Measurements from ENCODE around the gene SCRT2. TPM values are rescaled to one million over a fixed set of nuclear protein-coding genes. Genes with fewer than 3 reads are reported as not detected.
A peak's percentile ranks its signal among the peaks of the same experiment; 100 is the strongest.

The SCRT2 gene
- total and polyA plus RNA-seq, 2 experiments from 2014 or later: not detected

DNA sequence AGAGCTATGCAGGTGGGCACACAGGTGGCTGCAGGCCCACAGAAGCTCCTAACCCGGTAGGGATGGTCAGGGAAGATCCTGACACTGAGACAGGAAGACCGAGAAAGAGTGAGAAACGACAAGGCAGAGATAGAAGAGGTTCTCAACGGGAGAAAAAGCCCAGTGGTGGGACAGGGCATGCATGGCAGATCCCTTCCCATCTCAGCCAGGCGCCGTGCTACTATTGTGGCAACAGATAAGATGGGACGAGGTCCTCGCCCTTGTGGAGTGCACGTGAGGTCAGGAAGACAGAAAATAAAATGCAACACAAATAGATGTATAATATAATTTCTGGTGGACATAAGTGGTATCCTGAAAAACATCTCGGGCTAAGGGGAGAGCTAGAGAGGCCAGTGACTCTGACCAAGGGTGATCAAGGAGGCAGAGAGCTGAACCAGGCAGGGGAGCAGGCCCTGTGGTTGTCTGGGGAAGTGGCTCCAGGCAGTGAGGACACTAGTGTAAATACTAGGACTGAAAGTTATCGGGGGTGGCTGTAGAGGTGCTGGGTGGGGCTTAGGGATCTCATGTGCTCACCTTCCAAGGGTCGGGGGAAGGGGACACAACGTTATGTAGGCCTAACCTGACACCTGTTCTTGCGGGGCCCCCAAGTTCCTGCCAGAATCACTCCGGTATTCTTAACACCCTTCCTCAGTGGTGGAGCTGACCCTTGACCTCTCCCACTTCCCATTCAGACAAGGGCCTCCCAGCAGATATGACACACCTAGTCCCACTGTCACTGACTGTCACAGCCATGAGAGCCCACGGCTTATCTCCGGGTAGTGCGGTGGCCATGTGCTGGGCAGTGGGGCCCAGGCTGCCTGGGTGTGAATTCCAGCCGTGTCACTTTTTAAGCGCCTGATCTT is 23.6 kb downstream of the SCRT2 start:
- H3F3A ChIP-seq (ENCODE audit: insufficient read depth): peaks cover 14% of the 10 kb centered on the region
- peak overlapping the region; percentile 91 for H3K9ac ChIP-seq
- peak; percentile 38 for DNase-seq
- H3K9me2 ChIP-seq (ENCODE audit: insufficient read depth): no peaks in the 10 kb centered on the region
- no peaks in the 10 kb centered on the region for H3K9me3 ChIP-seq (ENCODE audit: low read depth)
- in situ Hi-C loops (cut with MboI): no loop called here
- H4K20me1 ChIP-seq (ENCODE audit: insufficient read depth): 0 out of 2 replicates have a peak, but pooled peaks cover 6% of the 10 kb centered on the region
- peaks cover 41% of the 10 kb centered on the region for H3K79me2 ChIP-seq (ENCODE audit: insufficient read depth)
- peak overlapping the region; percentile 59 for H2AFZ ChIP-seq
- WGBS, 2 experiments (ENCODE audit: low coverage in 1 of 2, low lambda C conversion rate in 2 of 2, missing lambda C conversion rate in 2 of 2): 41 to 44% methylated on average over 20 of the region's 20 CpGs
- peaks cover 12% of the 10 kb centered on the region; the same call in 1 of the 2 replicates for H3K36me3 ChIP-seq (ENCODE audit: low read depth)
- H3K4me2 ChIP-seq (ENCODE audit: unreplicated experiment): peak overlapping the region; percentile 83
- H3K4me1 ChIP-seq (ENCODE audit: insufficient read depth): peaks cover 16% of the 10 kb centered on the region; the same call in 1 of the 2 replicates
- no peaks in the 10 kb centered on the region for H3K27me3 ChIP-seq (replicated peaks; ENCODE audit: insufficient read depth)
- H3K4me3 ChIP-seq: peak overlapping the region; percentile 85
- TF ChIP-seq EZH2phosphoT487 (IDR thresholded peaks at IDR 0.05; ENCODE audit: insufficient read depth, low read depth) (no peak), EZH2 (IDR thresholded peaks at IDR 0.05; ENCODE audit: insufficient read depth, poor library complexity, severe bottlenecking) (no peak)
- H3K27ac ChIP-seq: peak overlapping the region; percentile 58

DNA sequence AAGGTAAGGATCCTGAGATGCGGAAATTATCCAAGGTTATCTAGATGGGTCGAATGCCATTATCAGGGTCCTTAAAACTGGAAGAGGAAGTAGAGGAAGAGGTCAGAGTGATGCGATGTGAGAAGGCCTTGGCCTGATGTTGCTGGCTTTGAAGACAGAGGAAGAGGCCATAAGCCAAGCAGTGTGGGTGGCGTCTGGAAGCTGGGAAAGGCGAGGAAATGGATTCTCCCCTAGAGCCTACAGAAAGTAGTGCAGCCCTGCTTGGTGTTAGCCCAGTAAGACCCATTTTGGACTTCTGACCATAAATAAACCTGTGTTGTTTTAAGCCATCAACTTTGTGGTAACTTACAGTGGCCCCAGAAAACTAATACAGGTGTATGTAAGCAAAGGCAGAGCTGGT is 24.6 kb downstream of the SCRT2 start:
- Histone ChIP-seq H4K20me1 (ENCODE audit: insufficient read depth) (0 out of 2 replicates have a peak, but pooled peaks cover 6% of the 10 kb centered on the region), H3K27me3 (replicated peaks; ENCODE audit: insufficient read depth) (no peaks in the 10 kb centered on the region), H3K4me1 (ENCODE audit: insufficient read depth) (peaks cover 16% of the 10 kb centered on the region; the same call in 1 of the 2 replicates), H3F3A (ENCODE audit: insufficient read depth) (peaks cover 14% of the 10 kb centered on the region), H3K79me2 (ENCODE audit: insufficient read depth) (peaks cover 41% of the 10 kb centered on the region), H3K27ac (no peak overlapping the region), H2AFZ (no peak overlapping the region), H3K4me3 (peak overlapping the region; percentile 85), H3K9me2 (ENCODE audit: insufficient read depth) (no peaks in the 10 kb centered on the region), H3K36me3 (ENCODE audit: low read depth) (peaks cover 12% of the 10 kb centered on the region; the same call in 1 of the 2 replicates), H3K9me3 (ENCODE audit: low read depth) (no peaks in the 10 kb centered on the region), H3K4me2 (ENCODE audit: unreplicated experiment) (peak overlapping the region; percentile 11), H3K9ac (no peak overlapping the region)
- in situ Hi-C loops (cut with MboI): no loop called here
- no peak for TF ChIP-seq EZH2 (IDR thresholded peaks at IDR 0.05; ENCODE audit: insufficient read depth, poor library complexity, severe bottlenecking)
- TF ChIP-seq EZH2phosphoT487 (IDR thresholded peaks at IDR 0.05; ENCODE audit: insufficient read depth, low read depth): no peak
- peak; percentile 56 for DNase-seq
- 68 to 73% methylated on average over 5 of the region's 5 CpGs for WGBS, 2 experiments (ENCODE audit: low coverage in 1 of 2, low lambda C conversion rate in 2 of 2, missing lambda C conversion rate in 2 of 2)

DNA sequence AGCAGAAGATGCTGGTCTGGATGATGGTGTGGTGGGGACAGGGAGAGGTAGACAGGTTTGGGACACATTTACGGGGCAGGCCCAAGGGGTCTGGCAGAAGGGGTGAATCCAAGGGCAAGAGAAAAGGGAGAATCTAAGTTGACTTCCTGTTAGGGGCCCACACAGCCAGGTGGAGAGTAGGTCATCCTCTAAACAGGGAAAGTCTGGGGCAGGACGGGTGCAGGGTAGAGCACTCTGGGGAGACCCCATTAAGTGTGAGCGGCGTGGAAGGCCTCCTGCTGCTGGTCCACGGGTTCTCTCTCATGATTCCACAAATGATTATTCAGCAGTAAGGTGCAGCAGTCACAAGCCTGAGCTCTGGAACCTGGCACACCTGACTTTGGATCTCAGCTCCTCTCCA is 25.3 kb downstream of the SCRT2 start:
- H3K79me2 ChIP-seq (ENCODE audit: insufficient read depth): peaks cover 41% of the 10 kb centered on the region

DNA sequence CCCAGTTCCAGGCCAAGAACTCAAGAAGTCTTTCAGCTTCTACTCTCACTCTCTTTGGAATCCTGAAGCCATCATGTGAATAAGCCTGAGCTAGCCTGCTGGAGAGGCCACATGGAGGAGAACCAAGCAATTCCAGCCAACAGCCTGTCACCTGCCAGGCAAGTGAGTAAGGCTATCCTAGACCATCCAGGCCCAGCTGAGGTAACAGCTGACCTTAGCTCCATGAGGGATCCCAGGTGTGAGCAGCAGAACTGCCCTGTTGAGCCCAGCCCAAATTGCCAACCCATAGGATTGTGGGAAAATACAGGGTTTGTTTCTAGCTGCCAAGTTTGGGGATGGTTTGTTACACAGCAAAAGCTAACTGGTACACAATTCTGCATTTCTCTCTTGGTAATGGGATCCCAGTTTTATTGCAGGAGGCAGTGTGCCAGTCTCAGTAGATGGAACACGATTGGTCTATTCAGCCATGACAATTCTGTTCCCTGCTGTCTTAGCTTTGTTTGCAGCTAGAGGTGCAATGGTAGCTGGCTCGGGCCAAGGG is 28.1 kb downstream of the SCRT2 start:
- no peaks in the 10 kb centered on the region for H3K9me2 ChIP-seq (ENCODE audit: insufficient read depth)
- H3K9ac ChIP-seq: no peak overlapping the region
- no peak overlapping the region for H3K4me2 ChIP-seq (ENCODE audit: unreplicated experiment)
- no peaks in the 10 kb centered on the region for H3K9me3 ChIP-seq (ENCODE audit: low read depth)
- H2AFZ ChIP-seq: no peak overlapping the region
- 0 out of 2 replicates have a peak, but pooled peaks cover 5% of the 10 kb centered on the region for H3F3A ChIP-seq (ENCODE audit: insufficient read depth)
- DNase-seq: no peak
- H3K4me1 ChIP-seq (ENCODE audit: insufficient read depth): peaks cover 5% of the 10 kb centered on the region; the same call in 1 of the 2 replicates
- TF ChIP-seq EZH2phosphoT487 (IDR thresholded peaks at IDR 0.05; ENCODE audit: insufficient read depth, low read depth) (no peak), EZH2 (IDR thresholded peaks at IDR 0.05; ENCODE audit: insufficient read depth, poor library complexity, severe bottlenecking) (no peak)
- H4K20me1 ChIP-seq (ENCODE audit: insufficient read depth): 0 out of 2 replicates have a peak, but pooled peaks cover 6% of the 10 kb centered on the region
- H3K4me3 ChIP-seq: no peak overlapping the region
- H3K79me2 ChIP-seq (ENCODE audit: insufficient read depth): peaks cover 38% of the 10 kb centered on the region
- peaks cover 12% of the 10 kb centered on the region; the same call in 1 of the 2 replicates for H3K36me3 ChIP-seq (ENCODE audit: low read depth)
- in situ Hi-C loops (cut with MboI): no loop called here
- no peak overlapping the region for H3K27ac ChIP-seq
- 71 to 79% methylated on average over 2 of the region's 2 CpGs for WGBS, 2 experiments (ENCODE audit: low coverage in 1 of 2, low lambda C conversion rate in 2 of 2, missing lambda C conversion rate in 2 of 2)
- H3K27me3 ChIP-seq (replicated peaks; ENCODE audit: insufficient read depth): no peaks in the 10 kb centered on the region

More for the DNA sequence above, 25.3 kb downstream of the SCRT2 start:
- Histone ChIP-seq H3K9me2 (ENCODE audit: insufficient read depth) (no peaks in the 10 kb centered on the region), H3K4me3 (no peak overlapping the region), H3K4me1 (ENCODE audit: insufficient read depth) (peaks cover 16% of the 10 kb centered on the region; the same call in 1 of the 2 replicates), H2AFZ (no peak overlapping the region), H3F3A (ENCODE audit: insufficient read depth) (peaks cover 14% of the 10 kb centered on the region), H3K9ac (no peak overlapping the region), H3K36me3 (ENCODE audit: low read depth) (peaks cover 12% of the 10 kb centered on the region; the same call in 1 of the 2 replicates), H3K4me2 (ENCODE audit: unreplicated experiment) (no peak overlapping the region), H3K27ac (no peak overlapping the region), H4K20me1 (ENCODE audit: insufficient read depth) (0 out of 2 replicates have a peak, but pooled peaks cover 6% of the 10 kb centered on the region), H3K27me3 (replicated peaks; ENCODE audit: insufficient read depth) (no peaks in the 10 kb centered on the region), H3K9me3 (ENCODE audit: low read depth) (no peaks in the 10 kb centered on the region)
- 63 to 64% methylated on average over 5 of the region's 5 CpGs for WGBS, 2 experiments (ENCODE audit: low coverage in 1 of 2, low lambda C conversion rate in 2 of 2, missing lambda C conversion rate in 2 of 2)
- no peak for TF ChIP-seq EZH2 (IDR thresholded peaks at IDR 0.05; ENCODE audit: insufficient read depth, poor library complexity, severe bottlenecking)
- TF ChIP-seq EZH2phosphoT487 (IDR thresholded peaks at IDR 0.05; ENCODE audit: insufficient read depth, low read depth): no peak
- no peak for DNase-seq
- in situ Hi-C loops (cut with MboI): no loop called here

Measured in GM23248 (cell line).